Activated CD4-positive, alpha-beta T cell treated with anti-CD3 and anti-CD28 coated beads, Interleukin-2, amount 50 U/mL, for 24 hours (primary cell): ENCODE data around the gene SVEP1.

ENCODE experiments used
- DNase-seq, 2 donors: peaks; one replicate each; pipeline ENCODE4 v3.0.0-alpha.2; 2020; ENCODE audit warnings: low read depth in 1 of 2, low spot score in 1 of 2

Gene SVEP1

DNA sequence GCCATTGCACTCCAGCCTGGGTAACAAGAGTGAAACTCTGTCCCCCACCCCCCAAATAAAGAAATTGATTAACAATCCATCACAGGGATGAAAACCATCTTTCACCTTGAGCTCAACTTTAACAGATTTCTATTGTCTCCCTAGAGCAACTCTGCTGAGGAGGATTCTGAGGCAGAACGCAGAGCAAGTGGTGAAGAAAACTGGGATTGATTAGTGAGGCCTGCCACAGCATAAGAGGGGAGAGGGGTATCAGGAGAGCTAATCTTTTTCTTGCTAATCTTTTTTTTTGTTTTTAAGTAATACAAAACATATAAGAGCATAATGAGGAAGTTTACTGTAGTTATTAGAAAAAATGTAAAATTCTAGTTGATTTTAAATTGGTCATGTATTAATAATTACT lies 250.8 kb downstream of the SVEP1 start:
- DNase-seq: no peak

DNA sequence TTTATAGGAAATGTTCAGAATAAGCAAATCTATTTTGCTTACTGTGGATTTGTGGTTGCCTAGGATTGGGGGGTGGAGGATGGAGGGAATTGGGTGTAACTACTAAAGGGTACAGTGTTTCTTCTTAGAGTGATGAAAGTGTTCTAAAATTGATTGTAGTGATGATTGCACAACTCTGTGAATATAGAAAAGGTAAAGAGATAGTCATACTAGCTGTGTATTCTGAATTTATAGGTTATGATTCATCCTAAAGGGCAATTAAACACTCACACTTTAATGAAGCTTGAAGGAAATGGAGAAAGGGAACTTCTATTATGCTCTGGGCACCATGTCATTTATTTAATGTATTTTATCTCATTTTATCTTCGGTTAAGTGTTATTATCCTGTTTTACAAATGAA lies 251.8 kb downstream of the SVEP1 start:
- no peak for DNase-seq

DNA sequence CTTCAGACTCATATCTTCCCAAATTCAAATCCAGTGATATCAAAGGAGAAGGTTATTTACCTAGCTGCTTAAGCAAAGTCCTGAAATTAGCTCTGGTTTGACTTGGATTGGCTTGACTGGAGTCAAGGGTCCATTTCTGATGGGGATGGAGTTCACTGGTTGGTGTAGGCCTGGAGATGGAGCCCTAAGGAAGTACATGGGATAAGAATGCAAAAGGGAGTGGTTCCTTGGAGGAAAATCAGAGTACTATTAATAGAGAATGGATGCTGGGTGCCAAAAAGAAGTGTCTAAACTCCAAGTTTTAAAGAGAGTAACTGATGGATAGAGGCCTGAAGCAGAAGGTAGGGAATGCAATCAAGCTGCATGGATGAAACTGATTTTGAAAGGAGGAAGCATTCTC lies 255.7 kb downstream of the SVEP1 start:
- no peak for DNase-seq

DNA sequence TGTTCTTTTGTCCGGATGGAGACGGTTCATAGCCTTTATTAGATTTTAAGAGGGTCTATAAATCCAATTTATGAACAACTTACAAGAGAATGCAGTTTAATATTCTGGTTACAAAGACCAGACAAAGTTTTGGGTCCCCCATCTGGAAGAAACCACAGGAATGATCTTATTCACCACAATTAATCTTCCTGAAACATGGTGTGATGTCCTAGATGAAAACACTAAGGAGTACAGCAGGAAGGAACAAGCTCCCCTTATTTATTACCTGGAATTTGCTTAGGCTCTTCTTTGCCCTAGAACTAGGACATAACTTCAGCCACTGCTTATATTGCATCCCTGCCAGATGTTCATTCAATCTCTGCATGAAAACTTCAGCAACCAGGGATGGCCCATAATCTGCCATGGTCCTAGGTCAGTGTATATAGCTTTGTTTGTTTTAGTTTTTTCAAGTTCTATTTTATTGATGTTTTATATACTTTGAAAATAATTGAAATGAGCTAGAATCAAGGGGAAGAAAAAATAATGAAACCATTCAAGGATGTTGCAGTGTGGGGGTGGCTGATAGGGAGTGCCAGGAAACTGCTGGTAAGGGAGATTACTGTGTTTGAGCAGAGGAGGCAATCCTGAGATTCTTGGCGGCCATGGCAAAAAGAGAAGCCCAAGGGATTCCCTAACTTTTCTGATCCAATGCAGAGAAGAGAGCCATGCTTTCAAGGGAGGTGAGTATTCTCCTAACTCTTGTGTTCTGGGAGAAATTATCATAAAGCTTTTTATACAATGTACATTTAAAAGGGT lies 258.7 kb downstream of the SVEP1 start:
- DNase-seq: no peak

DNA sequence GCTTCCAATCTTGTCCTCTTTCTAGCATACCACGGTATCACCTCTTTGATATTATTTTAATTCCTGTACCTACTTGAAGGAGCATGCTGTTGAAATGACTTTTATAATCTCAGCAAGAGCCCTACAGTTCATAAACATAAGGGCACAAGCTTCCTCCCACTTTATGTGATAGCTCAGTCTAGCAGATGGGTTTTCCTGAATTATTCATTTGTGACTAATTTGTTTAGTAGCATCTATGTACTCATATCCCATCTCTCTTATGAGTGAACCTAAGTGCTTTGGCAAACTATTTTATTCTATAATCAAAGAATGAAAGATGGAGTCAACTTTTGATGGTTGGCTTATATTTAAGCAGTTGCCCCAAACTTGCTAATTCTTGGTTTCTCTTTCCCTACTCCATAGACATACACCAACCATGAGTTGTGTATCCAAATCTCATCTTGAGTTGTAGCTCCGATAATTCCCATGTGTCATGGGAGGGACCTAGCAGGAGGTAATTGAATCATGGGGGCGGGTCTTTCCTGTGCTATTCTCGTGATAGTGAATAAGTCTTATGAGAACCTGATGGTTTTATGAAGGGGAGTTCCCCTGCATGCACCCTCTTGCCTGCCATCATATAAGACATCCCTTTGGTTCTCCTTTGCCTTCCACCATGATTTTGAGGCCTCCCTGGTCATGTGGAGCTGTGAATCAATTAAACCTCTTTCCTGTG lies 259.6 kb downstream of the SVEP1 start:
- DNase-seq: no peak

DNA sequence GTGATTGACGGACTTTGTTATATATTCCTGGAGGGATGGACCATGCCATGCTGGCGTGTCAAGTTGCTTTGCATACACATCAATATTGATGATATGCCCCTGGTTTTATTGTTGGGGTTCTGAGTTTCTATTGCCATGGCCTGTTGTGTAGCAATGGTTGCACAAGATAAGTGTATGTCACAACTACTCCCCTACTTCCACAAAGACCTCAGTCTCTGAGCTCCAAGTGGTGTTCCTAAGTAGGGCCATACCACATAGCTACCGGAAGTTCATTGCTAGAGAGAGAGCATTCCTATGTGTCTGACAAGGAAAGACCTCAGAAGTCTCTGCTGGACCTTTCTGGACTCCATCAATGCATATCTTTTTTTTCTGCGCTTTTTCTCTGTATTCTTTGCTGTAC lies 261.6 kb downstream of the SVEP1 start:
- no peak for DNase-seq

DNA sequence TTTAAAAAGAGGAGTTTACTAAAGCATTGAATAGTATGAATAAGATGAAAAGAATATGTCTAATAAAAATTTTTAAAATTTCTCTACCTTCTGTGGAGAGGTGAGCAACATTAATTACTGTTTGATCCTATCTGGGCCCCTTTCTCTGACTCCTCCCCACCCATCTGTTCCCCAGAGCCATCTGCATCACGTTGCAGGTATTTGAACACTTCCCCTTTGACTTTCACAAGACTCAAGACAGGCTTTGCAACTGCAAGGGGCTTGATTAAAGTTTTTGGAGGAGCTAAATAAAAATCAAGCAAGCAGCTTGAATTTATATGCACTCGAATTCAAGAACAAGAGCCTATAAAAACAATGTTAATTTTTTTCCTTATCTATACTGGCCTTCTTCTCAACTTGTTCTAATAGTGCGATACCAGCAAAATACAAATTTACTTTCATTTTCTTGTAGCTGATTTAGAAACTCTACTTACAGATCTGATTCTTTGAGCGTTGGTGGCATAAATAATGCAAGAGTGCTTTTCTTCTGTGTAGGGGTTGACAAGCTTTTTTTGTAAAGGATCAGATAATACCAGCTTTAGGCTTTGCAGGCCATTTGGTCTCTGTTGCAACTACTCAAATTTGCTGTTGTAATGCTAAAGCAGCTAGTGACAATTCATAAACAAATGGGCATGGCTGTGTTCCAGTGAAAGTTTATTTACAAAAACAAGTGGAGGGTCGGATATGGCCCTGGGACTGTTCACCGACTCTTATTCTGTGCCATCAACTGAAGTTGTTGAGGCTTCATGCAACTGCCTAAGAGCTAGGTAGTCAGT lies 263.1 kb downstream of the SVEP1 start:
- DNase-seq: no peak
